ENCODE results near the gene OR2L2. TPM values are rescaled to one million over a fixed set of nuclear protein-coding genes. Genes with fewer than 3 reads are reported as not detected.
"Not testable (repeated sequence)": the region's sequence is repeated elsewhere in the genome, so short reads cannot be mapped to it uniquely, and the experiment has no call there.

OR2L2 gene, protein sequence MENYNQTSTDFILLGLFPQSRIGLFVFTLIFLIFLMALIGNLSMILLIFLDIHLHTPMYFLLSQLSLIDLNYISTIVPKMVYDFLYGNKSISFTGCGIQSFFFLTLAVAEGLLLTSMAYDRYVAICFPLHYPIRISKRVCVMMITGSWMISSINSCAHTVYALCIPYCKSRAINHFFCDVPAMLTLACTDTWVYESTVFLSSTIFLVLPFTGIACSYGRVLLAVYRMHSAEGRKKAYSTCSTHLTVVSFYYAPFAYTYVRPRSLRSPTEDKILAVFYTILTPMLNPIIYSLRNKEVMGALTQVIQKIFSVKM
- under 1 TPM; 0.07 to 0.12 (median 0.10) TPM for polyA plus RNA-seq (ENCODE audit: insufficient read length in 3 of 3)

DNA sequence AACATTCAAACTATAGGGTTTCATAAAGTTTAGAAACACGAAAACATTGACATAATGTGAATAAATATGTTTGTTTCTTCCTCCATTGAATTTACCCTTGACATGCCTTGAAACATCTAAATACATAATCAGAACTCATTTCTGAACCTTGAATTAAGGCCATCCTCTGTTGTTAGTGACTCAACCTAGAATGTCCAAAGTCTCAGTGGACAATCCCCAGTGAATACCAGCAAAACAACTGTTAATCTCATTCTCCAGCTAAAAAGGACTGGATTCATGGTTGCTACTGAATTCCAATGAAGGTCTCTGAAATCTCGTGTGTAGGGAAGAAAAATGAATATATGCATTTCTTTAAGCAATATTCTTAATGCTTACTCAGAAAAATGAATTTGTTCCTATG, at the start of gene OR2L2:
OR2L2 (plus strand) TSS at position 301 of the 400 bp plus-strand sequence. CDS start 8,198 bp downstream, outside the sequence.
- no peak for DNase-seq (ENCODE audit: low read depth in 3 of 3, low spot score in 2 of 3)

- DNase-seq (ENCODE audit: low read depth in 3 of 3, low spot score in 2 of 3) = no peak
Measured at GRCh38 chr1:247992986-247993385, 36.9 kb upstream of the OR2L2 start.

DNA sequence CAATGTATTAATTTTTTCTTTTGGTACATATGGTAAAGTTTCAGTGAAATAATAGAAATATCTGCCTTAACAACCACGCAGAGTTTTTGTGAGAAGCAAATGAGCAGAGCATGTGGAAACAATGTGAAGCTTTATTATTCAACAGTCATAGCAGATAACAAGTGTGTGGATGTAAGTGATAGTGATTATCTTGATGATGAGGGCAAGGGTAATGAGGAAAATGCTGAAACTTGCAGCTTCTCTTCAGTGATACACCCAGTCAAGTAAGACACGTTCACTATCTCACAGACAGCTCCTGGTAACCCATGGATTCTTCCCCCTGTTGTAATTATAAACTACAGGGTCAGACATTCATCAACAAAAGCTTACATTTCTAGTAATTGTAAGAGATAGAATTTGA, 31.1 kb upstream of the OR2L2 start:
- no peak for DNase-seq (ENCODE audit: low read depth in 3 of 3, low spot score in 2 of 3)

DNA sequence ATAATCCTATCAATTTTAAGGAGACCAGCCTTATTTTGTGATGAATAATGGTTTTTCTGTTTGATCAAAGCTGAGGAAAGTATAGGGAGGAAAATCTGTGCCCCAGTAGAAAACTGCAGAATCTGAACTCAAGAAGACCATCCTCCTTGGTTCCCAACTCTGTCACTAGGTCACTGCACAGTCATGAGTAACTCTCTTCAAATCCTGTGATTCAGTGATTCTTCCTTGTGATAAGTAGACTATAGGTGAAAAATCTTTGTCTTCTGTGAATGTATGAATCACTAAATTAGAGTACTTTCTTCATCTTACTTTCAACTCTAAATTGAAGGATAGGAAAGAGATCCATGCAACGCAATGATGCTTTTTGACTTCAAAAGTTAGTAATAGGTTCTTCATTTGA, 29.7 kb upstream of the OR2L2 start:
- DNase-seq (ENCODE audit: low read depth in 3 of 3, low spot score in 2 of 3) = no peak

DNA sequence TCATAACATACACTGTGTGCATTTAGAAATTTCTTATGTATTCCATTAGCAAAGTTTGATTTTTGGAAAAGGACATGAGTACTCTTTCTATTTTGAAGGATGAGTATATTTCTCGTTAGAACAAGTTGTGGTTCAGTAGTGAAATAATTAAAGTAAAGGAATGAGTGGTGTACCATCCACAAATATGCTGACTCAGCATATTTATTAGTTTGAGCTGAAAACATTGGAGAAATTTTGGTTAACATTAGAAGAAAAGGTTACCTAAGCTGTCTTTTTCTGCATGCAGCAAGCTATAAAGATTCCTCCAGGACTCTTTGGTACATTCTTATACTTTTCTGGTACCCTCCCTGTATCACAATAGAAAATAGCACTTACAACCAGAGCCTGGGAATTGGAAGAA, 22.1 kb upstream of the OR2L2 start:
- DNase-seq (ENCODE audit: low read depth in 3 of 3, low spot score in 2 of 3) = no peak

DNA sequence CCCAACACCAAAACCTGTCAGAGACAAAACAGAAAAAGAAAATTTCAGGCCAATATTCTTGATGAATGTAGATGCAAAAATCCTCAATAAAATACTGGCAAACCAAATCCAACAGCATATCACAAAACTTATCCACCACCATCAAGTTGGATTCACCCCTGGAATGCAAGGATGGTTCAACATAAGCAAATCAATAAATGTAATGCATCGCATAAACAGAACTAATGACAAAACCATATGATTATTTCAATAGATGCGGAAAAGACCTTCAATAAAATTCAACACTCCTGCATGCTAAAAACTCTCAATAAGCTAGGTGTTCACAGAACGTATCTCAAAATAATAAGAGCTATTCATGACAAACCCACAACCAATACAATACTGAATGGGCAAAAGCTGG, 20.2 kb upstream of the OR2L2 start:
- DNase-seq (ENCODE audit: low read depth in 3 of 3, low spot score in 2 of 3) = no peak

- no peak for DNase-seq (ENCODE audit: low read depth in 3 of 3, low spot score in 2 of 3)
Measured at GRCh38 chr1:248013229-248013710, 16.6 kb upstream of the OR2L2 start, which contains the start of gene OR2L5. TSS of gene OR2L5 (plus strand) at chr1:248013660. CDS start at chr1:248021948, 8,288 bp downstream.

- no peak for DNase-seq (ENCODE audit: low read depth in 3 of 3, low spot score in 2 of 3)
Measured at GRCh38 chr1:248015803-248016202, 14.1 kb upstream of the OR2L2 start.

- no peak for DNase-seq (ENCODE audit: low read depth in 3 of 3, low spot score in 2 of 3)
Measured at GRCh38 chr1:248045209-248045608, 15.3 kb downstream of the OR2L2 start.

- DNase-seq (ENCODE audit: low read depth in 3 of 3, low spot score in 2 of 3) = no peak
Measured at GRCh38 chr1:248046536-248046935, 16.7 kb downstream of the OR2L2 start, which contains the start of gene OR2L3. TSS of gene OR2L3 (plus strand) at chr1:248046836. CDS start at chr1:248060682, 13,846 bp downstream.

DNA sequence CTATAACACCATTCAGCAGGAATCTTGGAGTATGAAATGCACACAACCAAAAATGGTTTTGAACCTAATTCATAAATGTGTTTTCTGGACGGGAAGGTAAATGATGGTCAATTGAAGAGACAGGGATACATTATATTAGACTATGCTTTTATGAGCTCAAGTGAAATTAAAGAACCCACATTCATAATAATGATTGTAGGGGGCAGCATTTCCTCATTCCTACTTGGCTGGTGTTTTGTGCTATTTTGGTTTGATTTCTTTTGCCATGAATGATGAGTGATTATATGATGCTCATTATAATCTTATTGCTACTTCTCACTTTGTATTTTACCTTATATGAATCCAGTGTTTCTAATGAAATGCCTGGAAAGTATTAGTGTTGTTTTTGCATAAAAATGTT, 17.1 kb downstream of the OR2L2 start:
- no peak for DNase-seq (ENCODE audit: low read depth in 3 of 3, low spot score in 2 of 3)

GRCh38 chr1:248054671-248055070, 24.8 kb downstream of the OR2L2 start:
- DNase-seq (ENCODE audit: low read depth in 3 of 3, low spot score in 2 of 3) = no peak

- no peak for DNase-seq (ENCODE audit: low read depth in 3 of 3, low spot score in 2 of 3)
Measured at GRCh38 chr1:248055261-248055660, 25.4 kb downstream of the OR2L2 start.

- DNase-seq (ENCODE audit: low read depth in 3 of 3, low spot score in 2 of 3) = no peak
Measured at GRCh38 chr1:248065071-248065470, 35.2 kb downstream of the OR2L2 start.

GRCh38 chr1:248065604-248066003, 35.7 kb downstream of the OR2L2 start:
- no peak for DNase-seq (ENCODE audit: low read depth in 3 of 3, low spot score in 2 of 3)

DNA sequence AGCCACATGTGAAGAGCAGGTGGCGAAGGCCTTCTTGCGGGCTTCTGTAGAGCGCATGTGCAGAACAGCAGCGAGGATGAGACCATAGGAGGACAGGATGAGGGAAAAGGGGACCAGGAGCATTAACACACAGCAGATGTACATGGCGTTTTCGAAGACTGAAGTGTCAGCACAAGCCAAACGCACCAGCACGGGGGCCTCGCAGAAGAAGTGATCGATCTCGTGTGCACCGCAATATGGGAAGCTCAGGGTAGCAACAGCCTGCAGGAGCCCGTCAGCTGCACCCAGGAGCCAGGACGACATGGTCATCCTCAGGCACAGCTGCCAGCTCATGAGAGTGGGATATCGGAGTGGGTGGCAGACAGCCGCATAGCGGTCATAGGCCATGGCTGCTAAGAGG, 54.0 kb downstream of the OR2L2 start:
- not testable (repeated sequence) for DNase-seq (ENCODE audit: low read depth in 3 of 3, low spot score in 2 of 3)

Other genes starting within 250 kb of the OR2L2 start
- gene OR14A16, start 206.0 kb upstream of the OR2L2 start, polyA plus RNA-seq (ENCODE audit: insufficient read length in 3 of 3) = not detected
- not detected for gene OR11L1, start 188.2 kb upstream of the OR2L2 start, polyA plus RNA-seq (ENCODE audit: insufficient read length in 3 of 3)
- 1 to 10 TPM; 1.2 to 1.6 (median 1.5) TPM for gene TRIM58, start 172.9 kb upstream of the OR2L2 start, polyA plus RNA-seq (ENCODE audit: insufficient read length in 3 of 3)
- gene OR2W3, start 134.5 kb upstream of the OR2L2 start, polyA plus RNA-seq (ENCODE audit: insufficient read length in 3 of 3) = under 1 TPM in 2 of 3 donors, not detected in 1; 0.47 to 0.50 TPM
- not detected for gene OR2T8, start 109.8 kb upstream of the OR2L2 start, polyA plus RNA-seq (ENCODE audit: insufficient read length in 3 of 3)
- gene OR2AJ1, start 105.2 kb upstream of the OR2L2 start, polyA plus RNA-seq (ENCODE audit: insufficient read length in 3 of 3) = not detected
- not detected for gene OR2L8, start 81.2 kb upstream of the OR2L2 start, polyA plus RNA-seq (ENCODE audit: insufficient read length in 3 of 3)
- not detected for gene OR2AK2, start 64.8 kb upstream of the OR2L2 start, polyA plus RNA-seq (ENCODE audit: insufficient read length in 3 of 3)
- not detected for gene OR2L5, start 16.4 kb upstream of the OR2L2 start, polyA plus RNA-seq (ENCODE audit: insufficient read length in 3 of 3)
- gene OR2L3, start 16.8 kb downstream of the OR2L2 start, polyA plus RNA-seq (ENCODE audit: insufficient read length in 3 of 3) = not detected
- under 1 TPM in 2 of 3 donors, not detected in 1; 0.07 to 0.08 TPM for gene OR2L13, start 65.1 kb downstream of the OR2L2 start, polyA plus RNA-seq (ENCODE audit: insufficient read length in 3 of 3)
- gene OR2M5, start 115.1 kb downstream of the OR2L2 start, polyA plus RNA-seq (ENCODE audit: insufficient read length in 3 of 3) = not detected
- not detected for gene OR2M2, start 144.8 kb downstream of the OR2L2 start, polyA plus RNA-seq (ENCODE audit: insufficient read length in 3 of 3)
- under 1 TPM in 2 of 3 donors, not detected in 1; 0.03 TPM for gene OR2M3, start 167.2 kb downstream of the OR2L2 start, polyA plus RNA-seq (ENCODE audit: insufficient read length in 3 of 3)
- under 1 TPM in 1 of 3 donors, not detected in 2; 0.03 TPM for gene OR2M4, start 201.3 kb downstream of the OR2L2 start, polyA plus RNA-seq (ENCODE audit: insufficient read length in 3 of 3)
- not detected for gene OR2T33, start 247.9 kb downstream of the OR2L2 start, polyA plus RNA-seq (ENCODE audit: insufficient read length in 3 of 3)

All from right renal cortex interstitium (tissue), 3 donors.